Subcutaneous adipose tissue (tissue), 4 donors: Measurements from ENCODE around the gene SLC25A21. TPM values are rescaled to one million over a fixed set of nuclear protein-coding genes. Genes with fewer than 3 reads are reported as not detected.

ENCODE experiments used
- total RNA-seq, 4 donors: library from RNA; depleted of rRNA; stranded (reverse); fragments of >200 nt; gene quantifications; one replicate each; pipeline ENCODE4 v1.1.0, GENCODE V29; 2016
- TF ChIP-seq, protein P1 (sequence below): fragments of 450-650 bp; IDR thresholded peaks from one replicate; pipeline ENCODE4 v1.5.1; 2016; ENCODE audit warnings: low read depth, mild to moderate bottlenecking, control low read depth, antibody characterized with exemption, moderate library complexity

SLC25A21 gene
- total RNA-seq, 4 donors from 2014 or later, result 0.98 to 1.1 TPM; not detected in 2

- TF ChIP-seq, protein P1, sequence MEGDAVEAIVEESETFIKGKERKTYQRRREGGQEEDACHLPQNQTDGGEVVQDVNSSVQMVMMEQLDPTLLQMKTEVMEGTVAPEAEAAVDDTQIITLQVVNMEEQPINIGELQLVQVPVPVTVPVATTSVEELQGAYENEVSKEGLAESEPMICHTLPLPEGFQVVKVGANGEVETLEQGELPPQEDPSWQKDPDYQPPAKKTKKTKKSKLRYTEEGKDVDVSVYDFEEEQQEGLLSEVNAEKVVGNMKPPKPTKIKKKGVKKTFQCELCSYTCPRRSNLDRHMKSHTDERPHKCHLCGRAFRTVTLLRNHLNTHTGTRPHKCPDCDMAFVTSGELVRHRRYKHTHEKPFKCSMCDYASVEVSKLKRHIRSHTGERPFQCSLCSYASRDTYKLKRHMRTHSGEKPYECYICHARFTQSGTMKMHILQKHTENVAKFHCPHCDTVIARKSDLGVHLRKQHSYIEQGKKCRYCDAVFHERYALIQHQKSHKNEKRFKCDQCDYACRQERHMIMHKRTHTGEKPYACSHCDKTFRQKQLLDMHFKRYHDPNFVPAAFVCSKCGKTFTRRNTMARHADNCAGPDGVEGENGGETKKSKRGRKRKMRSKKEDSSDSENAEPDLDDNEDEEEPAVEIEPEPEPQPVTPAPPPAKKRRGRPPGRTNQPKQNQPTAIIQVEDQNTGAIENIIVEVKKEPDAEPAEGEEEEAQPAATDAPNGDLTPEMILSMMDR, result no peak
Measured at GRCh38 chr14:36967892-36968555, 204.4 kb downstream of the SLC25A21 start.

- TF ChIP-seq, protein P1, result no peak
Measured at GRCh38 chr14:36955967-36956366, 216.4 kb downstream of the SLC25A21 start.

DNA sequence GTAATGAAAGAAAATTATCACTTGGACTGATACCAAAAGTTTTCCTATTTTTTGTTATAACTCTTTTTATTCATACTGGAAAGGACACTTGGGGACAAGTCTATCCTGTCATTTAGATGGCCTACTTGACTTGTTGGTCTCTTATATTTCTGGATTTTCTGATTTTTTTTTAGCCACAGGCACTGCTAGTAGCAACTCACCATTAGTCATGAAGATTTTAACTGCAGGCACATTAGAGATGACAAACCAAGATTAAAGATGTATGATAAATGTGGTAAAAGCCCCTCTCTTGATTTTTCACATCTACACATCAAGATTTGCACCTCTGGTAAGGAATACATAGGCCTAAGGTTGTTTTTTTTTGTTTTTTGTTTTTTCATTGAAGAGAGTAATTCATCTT is 217.0 kb downstream of the SLC25A21 start:
- TF ChIP-seq, protein P1, result no peak

- TF ChIP-seq, protein P1, result no peak
Measured at GRCh38 chr14:36952689-36953088, 219.7 kb downstream of the SLC25A21 start.

- TF ChIP-seq, protein P1, result no peak
Measured at GRCh38 chr14:36951380-36951911, 221.0 kb downstream of the SLC25A21 start.

GRCh38 chr14:36950812-36951211 is 221.6 kb downstream of the SLC25A21 start:
- TF ChIP-seq, protein P1, result no peak

- TF ChIP-seq, protein P1, result no peak
Measured at GRCh38 chr14:36949371-36949770, 223.0 kb downstream of the SLC25A21 start.
